IMR-90 (cell line): ENCODE results near the gene FSTL1. TPM values are rescaled to one million over a fixed set of nuclear protein-coding genes. Genes with fewer than 3 reads are reported as not detected.

Source experiments
- ATAC-seq: fragments of 200-7000 bp; cut with Tn5 transposase; 2 replicates; pipeline ENCODE4 v1.9.1; 2020; ENCODE audit warnings: low read depth, mild to moderate bottlenecking, moderate library complexity
- BruUV-seq: library from RNA; stranded (reverse); fragments of 400-500 nt; replicated peaks from 2 replicates; lab custom pipeline; 2021; lab: Mats Ljungman, UMichigan
- CTCF ChIA-PET: fragments of 300-600 bp; formaldehyde crosslinking; extraction: SDS; loops from one replicate; lab custom pipeline; 2021; ENCODE audit warnings: antibody characterized with exemption; lab: Yijun Ruan, JAX
- POLR2A ChIA-PET: fragments of 300-600 bp; sonication (Branson Sonifier 250); formaldehyde crosslinking; loops from one replicate; lab custom pipeline; 2022; ENCODE audit warnings: antibody characterized with exemption; ENCODE audit not compliant: unreplicated experiment; lab: Charles Lee
- DNase-seq: peaks from one replicate; pipeline ENCODE4 v3.0.0; 2013
- H2AFZ ChIP-seq: replicated peaks from 2 replicates; pipeline ENCODE3; 2013; ENCODE audit warnings: low read length, mild to moderate bottlenecking; ENCODE audit not compliant: poor library complexity
- H2AK5ac ChIP-seq: 2 replicates; pipeline ENCODE4 v1.6.1; 2013; ENCODE audit warnings: low read depth, low read length, inconsistent platforms
- H2AK9ac ChIP-seq: replicated peaks from 2 replicates; pipeline ENCODE3; 2013; ENCODE audit warnings: mild to moderate bottlenecking, low read depth, low read length, moderate library complexity; ENCODE audit not compliant: poor library complexity
- H2BK120ac ChIP-seq: 2 replicates; pipeline ENCODE4 v1.6.1; 2013; ENCODE audit warnings: low read depth, low read length, inconsistent platforms
- H2BK15ac ChIP-seq: 3 replicates; pipeline ENCODE4 v1.6.1; 2013; ENCODE audit warnings: low read depth, low read length, inconsistent platforms
- H2BK20ac ChIP-seq: 2 replicates; pipeline ENCODE4 v1.6.1; 2013; ENCODE audit warnings: low read depth, mild to moderate bottlenecking, inconsistent platforms, low read length, moderate library complexity
- H2BK5ac ChIP-seq: 2 replicates; pipeline ENCODE4 v1.6.1; 2013; ENCODE audit warnings: mild to moderate bottlenecking, low read depth, low read length, inconsistent platforms; ENCODE audit not compliant: poor library complexity, severe bottlenecking
- H3K14ac ChIP-seq: replicated peaks from 2 replicates; pipeline ENCODE4 v1.6.1; 2013; ENCODE audit warnings: low read depth, low read length, inconsistent platforms
- H3K18ac ChIP-seq: 2 replicates; pipeline ENCODE4 v1.6.1; 2013; ENCODE audit warnings: low read depth, low read length, control low read depth
- H3K23ac ChIP-seq: 2 replicates; pipeline ENCODE4 v1.6.1; 2013; ENCODE audit warnings: low read depth, low read length, inconsistent platforms
- H3K27ac ChIP-seq: 2 replicates; pipeline ENCODE4 v1.5.1; 2013; ENCODE audit warnings: mild to moderate bottlenecking, control low read depth, low read length; ENCODE audit not compliant: insufficient read depth
- H3K27me3 ChIP-seq: 2 replicates; pipeline ENCODE4 v1.6.1; 2013; ENCODE audit warnings: low read length; ENCODE audit not compliant: control insufficient read depth, insufficient read depth
- H3K36me3 ChIP-seq: 2 replicates; pipeline ENCODE4 v1.6.1; 2013; ENCODE audit warnings: low read length, mixed read lengths; ENCODE audit not compliant: control insufficient read depth, insufficient read depth
- H3K4ac ChIP-seq: 2 replicates; pipeline ENCODE4 v1.6.1; 2013; ENCODE audit warnings: low read depth, low read length, inconsistent platforms
- H3K4me1 ChIP-seq: 2 replicates; pipeline ENCODE4 v1.6.1; 2013; ENCODE audit warnings: low read length, mixed read lengths; ENCODE audit not compliant: control insufficient read depth, insufficient read depth
- H3K4me2 ChIP-seq: 2 replicates; pipeline ENCODE4 v1.6.1; 2013; ENCODE audit warnings: low read depth, mild to moderate bottlenecking, control low read depth, low read length, moderate library complexity
- H3K4me3 ChIP-seq: 2 replicates; pipeline ENCODE4 v1.5.1; 2013; ENCODE audit warnings: low read depth, mild to moderate bottlenecking, control low read depth, low read length, moderate library complexity; ENCODE audit not compliant: insufficient read depth
- H3K56ac ChIP-seq: 2 replicates; pipeline ENCODE4 v1.6.1; 2013; ENCODE audit warnings: low read length, inconsistent platforms; ENCODE audit not compliant: insufficient read depth; ENCODE audit errors: extremely low read depth
- H3K79me1 ChIP-seq, 2 experiments: 2 replicates each; pipeline ENCODE4 v1.6.1; 2013; ENCODE audit warnings: low read length in 2 of 2, inconsistent platforms in 1 of 2, low read depth in 1 of 2
- H3K9ac ChIP-seq: 2 replicates; pipeline ENCODE4 v1.6.1; 2013; ENCODE audit warnings: low read depth, low read length, control low read depth
- H3K9me1 ChIP-seq: 2 replicates; pipeline ENCODE4 v1.6.1; 2013; ENCODE audit warnings: low read length, inconsistent platforms; ENCODE audit not compliant: insufficient read depth
- H3K9me3 ChIP-seq: 2 replicates; pipeline ENCODE4 v1.6.1; 2013; ENCODE audit warnings: low read length; ENCODE audit not compliant: control insufficient read depth, insufficient read depth
- H4K20me1 ChIP-seq: 2 replicates; pipeline ENCODE4 v1.6.1; 2013; ENCODE audit warnings: low read length, inconsistent platforms; ENCODE audit not compliant: insufficient read depth
- H4K5ac ChIP-seq: 2 replicates; pipeline ENCODE4 v1.6.1; 2013; ENCODE audit warnings: mild to moderate bottlenecking, low read depth, low read length, control low read depth
- H4K8ac ChIP-seq, 2 experiments: 2 replicates each; pipeline ENCODE4 v1.6.1; 2013; ENCODE audit warnings: low read depth in 2 of 2, low read length in 2 of 2, control low read depth in 1 of 2, inconsistent platforms in 1 of 2
- H4K91ac ChIP-seq: 2 replicates; pipeline ENCODE4 v1.6.1; 2013; ENCODE audit warnings: low read depth, low read length, inconsistent platforms; ENCODE audit not compliant: insufficient read depth
- BHLHE40 ChIP-seq: fragments of 150-350 bp; IDR thresholded peaks from 2 replicates; pipeline ENCODE4 v1.6.1; 2016; ENCODE audit warnings: mild to moderate bottlenecking, low read depth, low read length
- CEBPB ChIP-seq: IDR thresholded peaks from 2 replicates; pipeline ENCODE4 v1.6.1; 2012; ENCODE audit warnings: low read depth, low read length, improper control_type of control experiment
- CHD1 ChIP-seq: IDR thresholded peaks from 2 replicates; pipeline ENCODE4 v1.6.1; 2012; ENCODE audit warnings: low read depth, low read length, improper control_type of control experiment
- FOS ChIP-seq: fragments of 150-350 bp; IDR thresholded peaks from 2 replicates; pipeline ENCODE4 v1.6.1; 2016; ENCODE audit warnings: low read depth, low read length
- MAZ ChIP-seq: IDR thresholded peaks from 2 replicates; pipeline ENCODE4 v1.6.1; 2012; ENCODE audit warnings: low read depth, mild to moderate bottlenecking, low read length, improper control_type of control experiment, moderate library complexity, borderline replicate concordance
- MXI1 ChIP-seq: IDR thresholded peaks from 2 replicates; pipeline ENCODE4 v1.6.1; 2012; ENCODE audit warnings: low read depth, mild to moderate bottlenecking, low read length, moderate library complexity, borderline replicate concordance
- RAD21 ChIP-seq: IDR thresholded peaks from 2 replicates; pipeline ENCODE4 v1.6.1; 2012; ENCODE audit warnings: low read length, improper control_type of control experiment
- RCOR1 ChIP-seq: IDR thresholded peaks from 2 replicates; pipeline ENCODE4 v1.6.1; 2012; ENCODE audit warnings: mild to moderate bottlenecking, low read length, improper control_type of control experiment; ENCODE audit not compliant: insufficient replicate concordance
- RFX5 ChIP-seq: IDR thresholded peaks from 2 replicates; pipeline ENCODE4 v1.8.0; 2012; ENCODE audit warnings: low read depth, mild to moderate bottlenecking, low read length, moderate library complexity
- SMC3 ChIP-seq: fragments of 150-350 bp; IDR thresholded peaks from 2 replicates; pipeline ENCODE4 v1.6.1; 2016; ENCODE audit warnings: low read depth, mild to moderate bottlenecking, antibody characterized with exemption, low read length, moderate library complexity
- WGBS, 2 experiments: methylation state at CpG; one replicate each; pipeline versions ENCODE4 v1.1.5 to v1.1.7; 2013; ENCODE audit warnings: missing lambda C conversion rate in 2 of 2; ENCODE audit not compliant: insufficient read length in 1 of 2; ENCODE audit errors: extremely low coverage in 2 of 2; 5-methylcytosine and 5-hydroxymethylcytosine counted together
- dilution Hi-C: fragments of 300-500 bp; cut with HindIII; formaldehyde crosslinking; loops from one replicate; pipeline ENCODE4 v1.14.3; 2018; ENCODE audit warnings: low sequenced_read_pairs; ENCODE audit not compliant: unreplicated experiment
- in situ Hi-C: fragments of 300-500 bp; cut with MboI; formaldehyde crosslinking; loops from 3 replicates; pipeline ENCODE4 v1.14.3; 2019; ENCODE audit warnings: low sequenced_read_pairs, inconsistent platforms, mixed read lengths
- intact Hi-C: fragments of 100-400 bp; cut with micrococcal nuclease; formaldehyde crosslinking; loops from 2 replicates; pipeline ENCODE4 v1.10.0; 2022
- polyA plus RNA-seq, 3 experiments: library from polyadenylated mRNA; depleted of rRNA; stranded (reverse); fragments of >200 nt; gene quantifications; 2 replicates each; pipeline ENCODE4 v1.2.3, GENCODE V29; 2012; ENCODE audit warnings: low replicate concordance in 1 of 3
- total RNA-seq: library from RNA; depleted of rRNA; stranded (reverse); fragments of >200 nt; gene quantifications from 2 replicates; pipeline ENCODE4 v1.2.3, GENCODE V29; 2012
- TF ChIP-seq, protein P1 (sequence below): fragments of 150-350 bp; IDR thresholded peaks from 2 replicates; pipeline ENCODE4 v1.6.1; 2017; ENCODE audit warnings: mild to moderate bottlenecking, antibody characterized with exemption, low read length, low read depth
- TF ChIP-seq, protein P2 (sequence below): conservative IDR thresholded peaks from 2 replicates; pipeline ENCODE4 v1.5.1; 2012; ENCODE audit warnings: mild to moderate bottlenecking, low read depth, low read length, improper control_type of control experiment
- TF ChIP-seq, protein P3 (sequence below): fragments of 150-350 bp; IDR thresholded peaks from 2 replicates; pipeline ENCODE4 v1.6.1; 2016; ENCODE audit warnings: low read depth, mild to moderate bottlenecking, low read length, moderate library complexity, borderline replicate concordance

FSTL1 gene
- total and polyA plus RNA-seq, 2 of the 4 experiments (the other 2 are of a cell fraction): 864 to 1,642 TPM

DNA sequence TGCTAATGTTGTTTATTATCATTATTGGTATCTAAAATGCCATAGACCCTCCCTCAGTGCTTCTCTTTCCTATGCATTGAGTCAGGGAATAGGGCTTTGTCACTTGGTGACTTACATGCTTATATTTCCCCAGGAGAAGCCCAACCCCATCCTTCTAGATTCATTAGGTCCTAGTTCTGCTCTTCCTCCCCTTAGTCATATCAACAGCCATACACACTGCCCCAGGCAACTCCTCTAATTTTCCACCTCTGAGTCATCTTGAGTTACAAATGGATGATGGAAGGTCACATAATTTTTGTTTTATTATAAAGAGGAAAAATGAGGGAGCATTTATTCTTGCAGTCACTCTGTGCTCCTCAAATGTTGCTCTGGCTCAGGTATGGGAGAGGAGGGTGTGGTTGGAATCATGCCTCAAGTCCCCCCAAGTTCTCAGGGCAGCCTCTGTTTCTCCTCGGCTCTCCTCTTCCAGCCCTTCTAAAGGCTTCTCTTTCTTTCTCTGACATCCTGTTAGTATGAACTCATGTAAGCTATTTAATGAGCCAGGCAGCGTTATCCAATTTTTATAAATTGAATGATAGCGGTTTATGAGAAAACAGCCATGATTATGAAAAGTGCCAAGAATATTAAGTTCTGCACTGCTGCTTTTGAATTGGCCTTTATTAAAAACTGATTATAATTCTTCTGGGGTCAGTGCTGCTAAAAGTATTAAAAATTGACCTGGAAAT lies 45.6 kb upstream of the FSTL1 start:
- Histone ChIP-seq H3K4me3 (no peak overlapping the region), H2BK120ac (peak overlapping the region; percentile 92), H2AK5ac (peak overlapping the region; percentile 85; the same call in 1 of the 2 replicates), H2AK9ac (peak overlapping the region; percentile 83), H3K27me3 (no peaks in the 10 kb centered on the region), H3K23ac (peak overlapping the region; percentile 92; the same call in 1 of the 2 replicates), H3K56ac (peak overlapping the region; percentile 76; the same call in 1 of the 2 replicates), H3K79me1 (peaks cover 0 to 3% of the 10 kb centered on the region in 2 experiments; a peak in 1 of 4 replicates), H2BK15ac (peak overlapping the region; percentile 93; the same call in 2 of the 3 replicates), H2BK20ac (peak overlapping the region; percentile 96), H3K27ac (peak overlapping the region; percentile 84), H3K4me1 (peaks cover 3% of the 10 kb centered on the region), H3K4me2 (peak overlapping the region; percentile 85; the same call in 1 of the 2 replicates), H2AFZ (peak overlapping the region; percentile 75), H4K8ac (peak overlapping the region; percentile 24 to 89; a peak in 3 of 4 replicates), H4K91ac (peak overlapping the region; percentile 93), H3K4ac (peak overlapping the region; percentile 94), H3K9me3 (peaks cover 9% of the 10 kb centered on the region), H3K9ac (no peak overlapping the region), H4K20me1 (no peaks in the 10 kb centered on the region), H3K18ac (peak overlapping the region; percentile 95; the same call in 1 of the 2 replicates), H4K5ac (no peak overlapping the region; the same call in 1 of the 2 replicates), H3K14ac (peak overlapping the region; percentile 91), H3K9me1 (no peaks in the 10 kb centered on the region), H2BK5ac (peak overlapping the region; percentile 94), H3K36me3 (no peaks in the 10 kb centered on the region)
- intact Hi-C loops: no loop called here
- ChIA-PET CTCF (no interaction called here), POLR2A (no interaction called here)
- in situ Hi-C loops: no loop called here
- peak; percentile 88 for DNase-seq
- dilution Hi-C loops: no loop called here
- peak; percentile 58 for ATAC-seq
- WGBS, 2 experiments: no CpG with 5 or more reads among the region's 3 CpGs
- BruUV-seq: no TSS peak
- TF ChIP-seq SMC3: no peak
- peak; percentile 69; the same call in 1 of the 2 replicates for TF ChIP-seq FOS
- TF ChIP-seq CHD1: no peak
- TF ChIP-seq MXI1: no peak
- no peak for TF ChIP-seq BHLHE40
- TF ChIP-seq MAZ: peak; percentile 41; the same call in 1 of the 2 replicates
- no peak for TF ChIP-seq RCOR1
- no peak for TF ChIP-seq CEBPB
- TF ChIP-seq, protein P1, sequence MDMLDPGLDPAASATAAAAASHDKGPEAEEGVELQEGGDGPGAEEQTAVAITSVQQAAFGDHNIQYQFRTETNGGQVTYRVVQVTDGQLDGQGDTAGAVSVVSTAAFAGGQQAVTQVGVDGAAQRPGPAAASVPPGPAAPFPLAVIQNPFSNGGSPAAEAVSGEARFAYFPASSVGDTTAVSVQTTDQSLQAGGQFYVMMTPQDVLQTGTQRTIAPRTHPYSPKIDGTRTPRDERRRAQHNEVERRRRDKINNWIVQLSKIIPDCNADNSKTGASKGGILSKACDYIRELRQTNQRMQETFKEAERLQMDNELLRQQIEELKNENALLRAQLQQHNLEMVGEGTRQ: no peak
- TF ChIP-seq, protein P2, sequence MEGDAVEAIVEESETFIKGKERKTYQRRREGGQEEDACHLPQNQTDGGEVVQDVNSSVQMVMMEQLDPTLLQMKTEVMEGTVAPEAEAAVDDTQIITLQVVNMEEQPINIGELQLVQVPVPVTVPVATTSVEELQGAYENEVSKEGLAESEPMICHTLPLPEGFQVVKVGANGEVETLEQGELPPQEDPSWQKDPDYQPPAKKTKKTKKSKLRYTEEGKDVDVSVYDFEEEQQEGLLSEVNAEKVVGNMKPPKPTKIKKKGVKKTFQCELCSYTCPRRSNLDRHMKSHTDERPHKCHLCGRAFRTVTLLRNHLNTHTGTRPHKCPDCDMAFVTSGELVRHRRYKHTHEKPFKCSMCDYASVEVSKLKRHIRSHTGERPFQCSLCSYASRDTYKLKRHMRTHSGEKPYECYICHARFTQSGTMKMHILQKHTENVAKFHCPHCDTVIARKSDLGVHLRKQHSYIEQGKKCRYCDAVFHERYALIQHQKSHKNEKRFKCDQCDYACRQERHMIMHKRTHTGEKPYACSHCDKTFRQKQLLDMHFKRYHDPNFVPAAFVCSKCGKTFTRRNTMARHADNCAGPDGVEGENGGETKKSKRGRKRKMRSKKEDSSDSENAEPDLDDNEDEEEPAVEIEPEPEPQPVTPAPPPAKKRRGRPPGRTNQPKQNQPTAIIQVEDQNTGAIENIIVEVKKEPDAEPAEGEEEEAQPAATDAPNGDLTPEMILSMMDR: no peak
- TF ChIP-seq, protein P3, sequence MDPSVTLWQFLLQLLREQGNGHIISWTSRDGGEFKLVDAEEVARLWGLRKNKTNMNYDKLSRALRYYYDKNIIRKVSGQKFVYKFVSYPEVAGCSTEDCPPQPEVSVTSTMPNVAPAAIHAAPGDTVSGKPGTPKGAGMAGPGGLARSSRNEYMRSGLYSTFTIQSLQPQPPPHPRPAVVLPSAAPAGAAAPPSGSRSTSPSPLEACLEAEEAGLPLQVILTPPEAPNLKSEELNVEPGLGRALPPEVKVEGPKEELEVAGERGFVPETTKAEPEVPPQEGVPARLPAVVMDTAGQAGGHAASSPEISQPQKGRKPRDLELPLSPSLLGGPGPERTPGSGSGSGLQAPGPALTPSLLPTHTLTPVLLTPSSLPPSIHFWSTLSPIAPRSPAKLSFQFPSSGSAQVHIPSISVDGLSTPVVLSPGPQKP: no peak
- no peak for TF ChIP-seq RFX5
- TF ChIP-seq RAD21: no peak
